ENCODE measurements around the gene SLC9A9.

The SLC9A9 gene

DNA sequence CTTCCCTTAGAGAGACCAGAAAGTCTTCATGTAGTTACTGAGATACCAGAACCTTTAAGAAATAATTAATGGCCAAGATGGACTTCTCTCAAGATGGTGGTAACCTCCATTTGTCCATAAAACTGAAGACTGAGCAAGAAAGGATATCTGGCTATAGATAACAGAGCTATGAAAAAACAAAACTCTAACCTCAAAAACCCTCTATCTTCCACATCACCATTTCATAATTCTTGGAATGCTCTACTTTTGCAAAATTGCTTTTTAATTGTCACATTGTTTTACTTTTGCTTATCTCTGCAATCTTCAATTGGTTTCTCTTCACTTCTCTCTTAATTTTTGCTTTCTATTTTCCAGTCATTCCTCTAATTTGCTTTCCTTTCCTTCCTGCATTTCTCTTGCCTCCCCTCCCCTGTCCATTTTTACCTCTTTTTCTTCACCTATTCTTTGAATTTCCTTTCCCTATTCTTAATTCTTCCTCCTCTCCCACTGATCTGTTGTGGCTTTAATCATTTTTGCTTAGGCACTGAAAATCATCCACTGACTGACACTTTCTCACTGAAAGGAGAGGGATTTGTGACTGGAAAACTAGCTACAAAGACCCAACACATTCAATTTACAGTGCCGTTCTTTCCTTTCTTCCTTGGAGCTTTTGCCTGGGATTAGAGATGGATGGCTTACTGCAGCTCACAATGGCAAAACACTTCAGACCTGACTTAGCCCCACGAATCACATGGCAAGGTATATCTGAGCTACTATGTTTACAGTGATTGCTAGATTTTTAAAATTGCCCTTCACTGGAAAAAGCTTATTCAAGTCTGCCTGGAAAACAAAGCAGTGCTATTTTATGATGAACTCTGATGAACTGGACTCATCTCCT, 485.9 kb downstream of the SLC9A9 start:
- no peak for DNase-seq (ENCODE audit: low read depth in 2 of 2, low spot score in 1 of 2)

DNA sequence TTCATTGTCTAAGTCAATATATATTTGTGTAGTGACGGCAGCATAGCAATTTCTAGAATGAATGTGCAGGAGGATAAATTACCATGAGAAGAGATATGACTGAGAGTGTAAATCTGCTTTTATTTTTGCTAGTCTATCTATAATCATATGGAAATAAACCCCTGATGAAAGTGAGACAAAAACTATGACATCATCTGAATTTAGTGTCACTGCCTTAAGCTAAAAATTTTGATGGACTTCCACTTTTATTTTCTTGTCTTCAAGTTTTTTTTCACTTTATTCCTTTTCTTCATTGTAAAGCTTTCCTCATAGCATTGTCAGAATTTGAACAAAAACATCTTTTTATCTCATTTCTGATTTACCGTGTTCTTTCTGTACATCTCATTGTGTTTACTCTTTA, 486.7 kb downstream of the SLC9A9 start:
- no peak for DNase-seq (ENCODE audit: low read depth in 2 of 2, low spot score in 1 of 2)

DNA sequence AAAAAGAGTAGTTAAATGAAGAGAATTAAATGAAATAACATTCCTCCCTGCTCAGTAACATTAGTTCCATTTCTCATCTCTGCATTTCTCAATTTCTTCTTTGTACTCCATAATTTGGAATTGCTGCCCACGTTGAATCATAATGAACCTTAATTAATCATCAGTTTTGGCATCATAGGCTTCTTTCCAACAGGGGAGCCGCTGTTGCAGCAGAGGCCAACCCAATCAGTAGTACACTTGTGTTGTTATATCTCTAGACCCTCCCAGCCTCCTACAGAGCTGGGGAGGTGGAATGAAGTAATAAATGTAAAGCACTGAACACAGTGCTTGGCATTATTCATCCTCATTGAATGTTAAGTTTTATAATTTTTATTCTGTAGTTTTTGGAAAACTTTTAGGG, 488.0 kb downstream of the SLC9A9 start:
- DNase-seq (ENCODE audit: low read depth in 2 of 2, low spot score in 1 of 2), result no peak

DNA sequence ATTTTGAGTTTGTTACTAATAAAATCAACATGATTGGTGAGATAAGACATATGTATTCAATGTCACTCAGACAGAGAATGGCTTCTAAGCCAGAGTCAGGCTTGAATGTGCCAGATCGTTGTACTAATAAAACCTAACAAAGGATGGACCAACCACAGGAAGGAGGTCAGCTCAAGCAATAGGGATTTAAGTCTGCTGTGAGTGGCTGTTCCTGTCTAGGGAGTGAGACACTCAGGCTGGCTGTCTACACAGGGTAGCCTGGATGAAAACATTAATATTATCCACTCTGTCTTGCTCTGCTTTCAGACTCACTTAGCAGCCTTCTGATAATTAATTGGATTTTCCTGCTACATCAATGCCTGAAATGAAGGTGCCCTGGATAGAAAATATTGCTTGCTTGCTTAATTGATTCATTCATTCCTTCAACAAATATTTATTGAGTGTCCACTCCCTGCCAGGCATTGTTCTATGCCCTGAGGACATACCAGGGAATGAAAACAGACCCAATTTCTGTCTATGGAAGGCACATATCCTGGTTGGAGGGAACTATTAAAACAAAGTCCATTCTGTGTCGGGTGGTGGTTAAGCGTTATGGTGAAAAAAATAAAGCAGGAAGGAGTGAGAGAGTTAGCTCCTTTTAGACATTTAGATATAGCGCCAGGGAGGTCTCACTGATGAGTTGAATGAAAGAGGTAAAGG, 489.3 kb downstream of the SLC9A9 start:
- DNase-seq (ENCODE audit: low read depth in 2 of 2, low spot score in 1 of 2), result no peak

DNA sequence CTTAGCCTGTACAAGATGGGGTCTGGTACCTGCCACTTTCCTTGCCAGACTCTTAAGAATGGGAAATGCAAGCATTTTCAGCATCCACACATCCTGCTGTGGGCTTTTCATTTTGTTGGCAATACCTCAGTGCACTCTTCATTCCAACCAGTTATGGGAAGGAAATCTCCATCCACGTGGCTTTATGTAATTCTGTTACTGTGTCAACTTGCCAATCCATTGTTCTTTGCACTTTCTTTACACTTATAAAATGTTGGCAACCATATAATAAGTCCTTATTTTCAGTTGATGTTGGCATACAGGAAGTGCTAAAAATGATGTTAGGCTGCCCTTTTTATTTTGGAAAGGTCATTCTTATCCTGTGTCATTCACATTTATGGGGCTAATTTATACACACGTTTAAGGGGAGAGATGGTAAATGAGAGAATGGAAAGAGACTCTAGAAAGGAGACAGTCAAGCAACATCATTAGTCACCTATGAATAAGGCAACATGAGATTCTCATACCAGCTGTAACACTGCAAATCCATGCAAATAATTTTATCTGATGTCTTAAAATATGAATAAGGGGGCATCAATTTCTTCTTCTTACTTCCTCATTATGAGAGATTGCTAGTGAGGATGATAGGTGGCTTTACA, 490.0 kb downstream of the SLC9A9 start:
- DNase-seq (ENCODE audit: low read depth in 2 of 2, low spot score in 1 of 2), result no peak

DNA sequence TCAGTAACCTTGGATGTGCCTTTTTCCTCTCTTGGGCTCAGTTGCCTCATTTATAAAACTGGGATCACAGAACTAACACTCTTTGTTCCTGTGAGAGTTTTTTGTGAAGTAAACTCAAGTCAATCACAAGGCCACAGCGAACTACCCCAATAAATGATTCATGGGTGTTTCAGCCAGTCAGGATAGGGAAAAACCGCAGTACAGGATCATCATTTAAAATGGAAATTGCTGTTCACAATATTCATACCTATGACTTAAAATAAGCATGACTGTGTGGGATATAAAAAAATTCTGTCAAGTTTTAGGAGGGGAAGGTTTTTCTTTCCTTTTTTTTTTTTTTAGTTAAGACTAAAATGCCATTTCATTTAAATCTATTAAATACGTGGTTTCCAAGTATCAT, 490.6 kb downstream of the SLC9A9 start:
- DNase-seq (ENCODE audit: low read depth in 2 of 2, low spot score in 1 of 2), result no peak

DNA sequence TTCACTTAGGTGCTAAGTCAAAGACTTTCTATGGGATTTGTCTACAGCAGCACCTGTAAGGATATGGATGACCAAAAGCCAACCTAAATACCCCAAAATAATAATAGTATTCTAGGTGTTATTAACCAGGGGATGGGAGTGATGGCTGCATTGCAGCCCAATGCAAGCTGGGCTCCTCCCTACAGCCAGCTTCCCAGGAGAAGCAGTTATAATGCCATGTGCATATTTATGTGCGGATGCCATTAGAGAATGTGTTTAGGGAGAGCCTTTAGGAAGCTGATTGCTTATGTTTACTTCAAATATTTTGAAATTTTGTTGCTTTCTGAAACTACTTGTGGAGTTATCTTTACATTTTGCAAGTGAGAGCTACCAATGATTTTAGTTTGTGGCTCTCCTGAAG, 491.4 kb downstream of the SLC9A9 start:
- DNase-seq (ENCODE audit: low read depth in 2 of 2, low spot score in 1 of 2), result no peak

DNA sequence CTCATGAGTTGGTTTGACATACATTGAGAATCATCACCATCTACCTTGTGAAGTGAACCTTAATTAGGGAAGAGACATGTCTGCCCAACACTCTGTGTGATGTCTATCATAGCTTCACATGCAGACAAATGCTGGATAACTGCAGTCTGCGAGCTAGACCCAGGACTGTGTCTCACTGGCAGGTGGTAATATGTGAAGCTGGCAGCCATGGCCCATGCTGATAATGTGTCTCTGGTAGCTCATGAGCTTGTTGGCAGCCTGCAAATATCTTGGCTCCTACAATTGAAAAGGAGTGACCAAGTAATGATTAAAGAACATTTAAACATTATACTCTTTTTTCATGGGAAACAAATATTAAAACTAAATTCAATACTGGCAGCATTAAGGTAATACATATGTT, 493.9 kb downstream of the SLC9A9 start:
- no peak for DNase-seq (ENCODE audit: low read depth in 2 of 2, low spot score in 1 of 2)

DNA sequence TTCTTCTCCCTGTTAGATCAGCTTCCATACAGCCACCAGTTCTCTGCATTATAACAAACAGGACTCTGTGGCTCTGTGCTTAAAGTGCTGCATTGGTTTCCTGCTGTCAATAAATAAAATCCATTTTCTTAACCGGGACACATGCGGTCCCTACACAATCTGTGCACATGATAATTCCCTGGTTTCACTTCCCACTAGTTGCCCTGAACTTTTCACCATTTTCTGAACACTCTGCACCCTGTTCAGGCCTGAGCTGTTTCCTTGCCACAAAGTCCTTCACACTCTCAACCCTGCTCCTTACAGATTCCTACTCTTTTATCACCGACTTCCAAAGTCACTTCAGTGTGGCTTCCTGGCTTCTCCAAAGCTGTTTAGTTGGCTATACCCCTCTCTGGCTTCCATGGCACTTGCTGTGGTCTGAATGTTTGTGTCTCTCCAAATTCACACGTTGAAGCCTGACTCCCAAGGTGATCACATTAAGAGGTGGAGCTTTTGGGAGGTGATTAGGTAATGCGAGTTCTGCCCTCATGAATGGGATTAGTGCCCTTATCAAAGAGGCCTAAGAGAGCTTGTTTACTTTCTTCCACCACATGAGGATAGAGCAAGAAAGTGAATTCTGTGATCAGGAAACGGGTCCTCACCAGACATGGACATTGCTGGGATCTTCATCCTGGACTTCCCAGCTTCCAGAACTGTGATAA, 495.3 kb downstream of the SLC9A9 start:
- DNase-seq (ENCODE audit: low read depth in 2 of 2, low spot score in 1 of 2), result no peak

DNA sequence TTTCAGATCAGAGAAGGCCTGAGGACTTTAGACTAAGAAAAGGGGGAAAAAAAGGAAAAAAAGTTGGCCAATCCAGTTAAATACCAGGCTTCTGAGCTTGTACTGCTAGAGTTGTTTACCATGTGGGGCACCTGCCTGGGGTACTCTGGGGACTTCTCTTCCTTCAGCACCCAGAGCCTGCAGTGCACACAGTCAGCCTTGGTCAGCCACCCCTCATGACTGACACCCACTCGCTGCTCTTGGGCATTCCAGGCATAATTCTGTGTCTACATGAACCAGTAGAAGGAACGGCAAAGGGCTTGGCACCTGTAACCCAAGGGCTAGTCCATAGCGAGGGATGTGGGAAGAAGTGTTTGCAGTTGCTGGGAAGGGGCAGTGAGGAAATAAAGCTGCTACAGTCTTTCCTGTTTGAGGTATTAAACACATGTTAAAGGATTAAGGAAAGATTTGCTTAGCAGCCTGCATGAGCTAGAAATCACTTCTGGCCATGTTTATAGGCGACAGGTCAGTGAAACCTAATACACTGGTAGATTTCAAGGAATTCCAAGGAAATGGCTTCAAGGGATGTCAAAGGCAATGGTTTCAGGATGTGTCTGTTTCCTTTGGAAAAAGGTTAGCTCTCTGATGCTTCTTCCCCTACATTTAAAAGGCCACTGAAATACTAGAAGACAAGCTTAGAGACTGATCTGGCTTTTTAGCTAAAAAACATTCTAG, 496.2 kb downstream of the SLC9A9 start:
- DNase-seq (ENCODE audit: low read depth in 2 of 2, low spot score in 1 of 2), result no peak

DNA sequence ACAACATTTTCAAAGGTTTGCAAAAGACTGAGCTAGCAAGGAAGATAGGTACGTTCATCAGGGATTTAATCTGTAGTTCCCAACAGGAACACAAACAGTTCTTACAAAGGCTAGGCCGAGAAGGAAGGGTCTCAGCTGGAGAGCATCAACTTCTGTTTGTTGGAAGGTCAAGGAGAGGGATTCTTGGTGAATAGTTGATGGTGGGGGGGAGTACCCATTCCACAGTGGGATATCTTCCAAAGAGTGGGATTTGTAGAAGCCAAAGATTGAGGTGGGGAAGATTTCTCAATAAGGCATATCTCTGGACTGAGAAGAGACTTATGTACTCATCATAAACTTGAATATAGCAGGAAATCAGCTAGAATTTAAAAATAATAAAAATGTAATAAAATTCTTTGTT, 496.9 kb downstream of the SLC9A9 start:
- DNase-seq (ENCODE audit: low read depth in 2 of 2, low spot score in 1 of 2), result no peak

DNA sequence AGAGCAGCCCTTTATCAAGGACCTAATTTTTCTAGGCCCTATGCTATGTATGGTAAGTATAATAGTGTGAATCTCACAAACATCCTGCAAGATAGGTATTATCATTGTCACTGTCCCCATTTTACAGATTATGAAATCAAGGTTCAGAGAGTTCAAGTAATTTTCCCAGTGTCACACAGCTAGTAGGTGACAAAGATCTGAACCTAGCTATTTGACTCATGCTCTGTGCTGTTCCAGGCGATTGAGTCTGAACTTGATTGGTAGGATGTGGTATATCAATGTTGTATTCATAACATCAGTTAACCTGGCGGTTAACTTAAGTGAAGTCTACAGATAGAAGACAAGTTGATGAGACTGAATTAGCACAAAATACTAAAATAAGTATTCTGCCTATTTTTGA, 498.8 kb downstream of the SLC9A9 start:
- DNase-seq (ENCODE audit: low read depth in 2 of 2, low spot score in 1 of 2), result no peak

DNA sequence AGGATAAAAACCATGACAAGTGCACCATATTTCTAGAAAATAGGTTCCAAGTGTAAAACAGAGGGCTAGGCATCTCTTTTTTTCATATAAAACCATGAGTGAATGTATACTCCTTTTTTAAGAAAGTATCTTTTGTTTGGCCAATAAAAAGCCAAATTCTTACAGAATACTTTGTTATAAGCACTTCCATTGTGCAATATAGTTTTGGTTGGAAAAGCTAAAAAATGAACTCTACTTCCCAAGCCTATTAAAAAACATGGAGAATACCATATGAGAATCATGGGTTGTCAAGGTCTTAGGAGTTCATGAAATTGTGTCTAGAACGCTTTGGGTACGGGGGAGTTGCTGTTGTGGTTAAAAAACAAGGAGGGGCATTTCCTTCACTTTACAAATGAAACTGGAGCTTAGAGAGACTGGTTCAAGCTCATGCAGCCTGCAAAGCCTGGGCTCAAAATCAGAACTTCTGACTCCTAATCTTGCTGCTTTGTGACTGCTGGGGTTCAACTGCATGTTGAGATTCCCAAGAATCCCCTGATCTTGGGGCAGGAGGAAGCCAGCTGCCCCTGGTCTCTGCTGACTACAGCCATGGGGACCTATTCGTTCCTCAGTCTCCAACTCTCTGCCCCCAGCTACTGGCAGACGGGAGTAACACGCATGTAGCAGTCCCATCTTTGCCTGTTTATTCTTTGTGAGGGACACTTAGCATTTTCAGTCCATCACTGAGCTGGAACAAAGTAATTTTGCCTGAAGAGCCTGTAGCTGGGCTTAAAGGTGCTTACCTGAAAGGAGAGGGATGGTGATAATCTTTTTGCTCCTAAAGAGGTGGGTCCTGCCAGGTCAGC, 499.6 kb downstream of the SLC9A9 start:
- DNase-seq (ENCODE audit: low read depth in 2 of 2, low spot score in 1 of 2), result no peak

DNA sequence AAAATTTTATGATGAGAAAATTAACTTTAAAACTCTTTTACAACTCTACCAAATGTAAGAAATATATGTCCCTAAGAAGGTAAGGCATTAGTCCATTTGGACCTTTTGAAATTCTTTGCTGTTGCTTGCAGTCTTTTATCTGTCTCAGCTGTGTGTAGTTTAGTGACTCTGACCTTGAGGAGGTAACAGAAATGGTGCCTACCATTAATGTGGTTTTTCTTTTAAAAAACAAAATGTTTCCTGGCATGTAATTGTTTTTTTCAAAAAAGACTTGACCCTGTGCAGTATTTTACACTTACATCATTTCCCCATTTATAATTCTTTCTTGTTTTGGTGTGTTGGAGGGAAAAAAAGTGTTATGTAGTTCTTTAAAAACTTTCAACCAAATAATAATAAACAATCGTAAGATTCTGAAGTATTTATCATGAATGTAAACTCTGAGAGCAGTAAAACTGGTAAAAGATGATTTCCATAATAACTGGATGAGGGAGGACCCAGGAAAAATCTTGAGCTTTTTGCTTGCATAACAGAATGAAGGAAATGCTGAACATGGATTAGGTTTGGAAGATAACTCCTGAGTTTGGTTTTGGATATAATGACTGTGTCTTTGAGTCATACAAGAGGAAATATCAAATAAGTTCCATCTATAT, 503.6 kb downstream of the SLC9A9 start:
- DNase-seq (ENCODE audit: low read depth in 2 of 2, low spot score in 1 of 2), result no peak

DNA sequence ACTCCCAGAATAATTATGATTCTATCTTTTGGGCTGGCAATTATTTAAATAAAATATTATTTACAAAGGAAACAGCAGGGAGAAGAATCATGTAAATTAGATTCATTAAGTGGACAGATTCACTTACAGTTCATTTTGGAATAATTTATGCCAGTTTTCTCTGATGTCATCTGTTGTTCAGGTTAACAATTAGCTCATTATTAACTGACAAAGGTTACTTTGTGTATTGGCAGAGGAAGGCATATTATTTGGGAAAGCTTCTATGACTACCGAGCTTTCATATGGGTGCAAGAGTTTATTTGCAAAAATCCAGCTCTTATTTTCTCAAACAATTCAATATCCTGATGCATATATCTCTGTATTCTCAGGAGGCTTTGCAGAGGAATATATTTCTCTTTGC, 504.3 kb downstream of the SLC9A9 start:
- no peak for DNase-seq (ENCODE audit: low read depth in 2 of 2, low spot score in 1 of 2)

DNA sequence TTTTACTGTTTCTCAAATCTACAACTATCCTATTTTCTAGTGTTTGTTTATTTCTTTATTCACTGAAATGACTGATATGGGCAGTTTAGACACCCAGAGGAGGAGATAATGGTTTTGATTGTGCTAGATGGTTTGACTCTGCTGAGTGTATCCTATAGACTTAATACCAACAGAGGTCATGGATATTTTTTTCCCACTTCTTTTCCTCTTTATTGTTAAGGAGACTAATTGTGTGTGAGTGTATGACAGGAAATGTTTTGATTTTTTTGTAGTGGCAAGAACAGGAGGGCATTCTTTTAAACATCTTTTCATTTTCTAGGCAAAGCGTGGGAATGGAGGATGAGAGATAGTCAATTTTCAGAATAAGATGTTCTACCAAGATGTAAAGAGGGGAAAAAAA, 505.2 kb downstream of the SLC9A9 start:
- no peak for DNase-seq (ENCODE audit: low read depth in 2 of 2, low spot score in 1 of 2)

DNA sequence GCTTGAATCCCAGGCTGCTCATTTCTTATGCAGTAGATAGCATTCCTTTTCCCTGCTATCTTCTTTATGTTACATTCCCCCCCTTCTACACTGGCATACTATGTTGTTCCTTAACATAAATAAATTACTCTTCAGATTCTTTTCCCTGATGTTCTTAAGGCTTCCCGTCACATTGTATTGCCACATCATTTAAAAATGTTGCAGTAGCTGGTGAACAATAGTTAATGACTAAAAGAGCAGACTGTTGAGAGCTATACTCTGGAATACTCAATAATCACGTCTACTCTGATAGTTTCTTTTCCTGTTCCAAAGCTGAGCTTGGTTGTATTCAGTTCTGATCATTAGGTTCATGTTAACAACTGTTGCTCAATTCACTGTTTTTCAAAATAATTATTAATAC, 508.8 kb downstream of the SLC9A9 start:
- no peak for DNase-seq (ENCODE audit: low read depth in 2 of 2, low spot score in 1 of 2)

DNA sequence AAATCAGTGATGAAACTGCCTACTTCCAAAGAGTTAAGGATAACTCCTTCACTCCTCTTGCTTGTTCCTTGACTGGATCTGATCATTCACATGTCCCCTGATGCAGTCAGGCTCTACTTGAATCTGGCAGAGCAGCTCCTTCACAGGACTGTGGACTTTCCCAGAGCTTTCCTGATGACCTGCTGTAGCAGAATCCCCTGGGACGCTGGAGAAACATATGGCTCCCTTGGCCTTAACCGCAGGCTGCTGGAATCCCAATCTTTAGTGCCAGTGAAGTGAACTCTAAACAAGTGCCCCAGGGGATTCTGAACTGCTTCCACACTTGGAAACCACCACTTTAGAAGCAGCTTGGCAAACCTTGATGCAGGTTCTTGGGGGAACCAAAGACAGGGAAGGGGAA, 510.9 kb downstream of the SLC9A9 start:
- DNase-seq (ENCODE audit: low read depth in 2 of 2, low spot score in 1 of 2), result no peak

DNA sequence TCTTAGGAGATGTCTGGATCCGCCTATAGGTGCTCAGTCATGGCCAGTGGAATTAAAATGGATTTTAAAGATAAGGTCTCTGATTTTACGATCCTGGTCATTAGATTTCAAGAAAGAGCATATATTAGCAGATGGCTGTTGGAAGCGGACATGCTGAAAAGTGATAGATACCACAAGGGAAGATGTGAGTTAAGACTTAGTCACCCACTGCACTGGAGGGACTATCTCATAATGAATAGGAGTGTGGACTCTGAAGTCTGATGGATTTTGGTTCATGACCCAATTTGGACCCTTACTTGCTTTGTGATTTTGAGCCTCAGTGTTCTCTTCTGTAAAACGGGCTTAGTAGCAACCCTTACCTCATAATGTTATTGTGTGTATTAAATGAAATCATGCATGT, 514.0 kb downstream of the SLC9A9 start:
- no peak for DNase-seq (ENCODE audit: low read depth in 2 of 2, low spot score in 1 of 2)

DNA sequence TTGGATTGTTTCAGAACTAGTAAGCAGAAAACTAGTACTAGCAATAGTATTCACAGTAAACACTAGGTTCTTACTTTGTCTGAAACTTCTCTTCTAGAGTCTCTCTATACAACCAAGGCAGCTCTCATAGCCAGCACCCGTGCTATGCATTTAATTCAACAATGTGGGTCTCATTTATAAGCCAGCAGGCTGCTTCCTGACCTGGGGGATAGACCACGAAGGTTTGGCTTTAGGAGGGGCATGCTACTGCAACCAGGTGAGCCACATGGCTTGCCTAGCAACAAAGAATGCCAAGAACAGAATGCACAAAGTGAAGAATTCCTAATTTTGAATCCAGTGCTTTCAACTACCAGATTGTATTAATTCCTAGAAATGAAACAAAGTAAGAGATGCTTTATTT, 514.9 kb downstream of the SLC9A9 start:
- DNase-seq (ENCODE audit: low read depth in 2 of 2, low spot score in 1 of 2), result no peak

Measured in stimulated activated CD8-positive, alpha-beta memory T cell treated with anti-CD3 and anti-CD28 coated beads, Interleukin-4, amount 100 ng/mL, for 1 hour (primary cell).